Gastrocnemius medialis (tissue), 4 donors: ENCODE results near the gene PIGX.

ENCODE experiments used
- CTCF ChIP-seq, 5 experiments: fragments of 450-650 bp in 3 of 5; fragments of 200-600 bp in 2 of 5; sonication (generic) in 2 of 5; IDR thresholded peaks in 4 of 5; conservative IDR thresholded peaks in 1 of 5; 1 replicate in 4 of 5; 2 replicates in 1 of 5; pipeline ENCODE4 v1.5.1; 2016 to 2019; ENCODE audit warnings: antibody characterized with exemption in 5 of 5, mild to moderate bottlenecking in 3 of 5, moderate library complexity in 3 of 5
- POLR2A ChIP-seq, 2 donors: fragments of 450-650 bp; IDR thresholded peaks; one replicate each; pipeline ENCODE4 v1.6.1; 2017; ENCODE audit warnings: antibody characterized with exemption in 2 of 2, mild to moderate bottlenecking in 2 of 2, moderate library complexity in 2 of 2

GRCh38 chr3:196772897-196773296, 60.7 kb downstream of the PIGX start:
- no peak for TF ChIP-seq POLR2A (IDR thresholded peaks at IDR 0.05)
- no peak for TF ChIP-seq CTCF (IDR thresholded peaks at IDR 0.05 in 4 of 5, conservative IDR thresholded peaks at IDR 0.05 in 1 of 5)
